Frontal cortex (tissue), 4 donors: ENCODE data around the gene TMEM116. TPM values are rescaled to one million over a fixed set of nuclear protein-coding genes. Genes with fewer than 3 reads are reported as not detected.

Experiments
- DNase-seq, 2 donors: peaks; one replicate each; pipeline ENCODE4 v3.0.0; 2012; ENCODE audit warnings: low spot score in 2 of 2
- FAIRE-seq: peaks from 2 replicates; lab custom pipeline; 2012; peaks lifted over from hg19 to GRCh38; lab: Jason Lieb, UNC
- small RNA-seq: library from RNA; depleted of rRNA; stranded (forward); fragments of <200 nt; gene quantifications from one replicate; pipeline ENCODE3, GENCODE V24; 2014
- total RNA-seq: library from RNA; depleted of rRNA; stranded (reverse); fragments of >200 nt; gene quantifications from one replicate; pipeline ENCODE4 v1.2.3, GENCODE V29; 2014
- donor health status: control.
- donor health status: control.
- donor health status: control.

TMEM116 gene
- total RNA-seq, 1 donor from 2014 or later: 43.2 TPM

DNA sequence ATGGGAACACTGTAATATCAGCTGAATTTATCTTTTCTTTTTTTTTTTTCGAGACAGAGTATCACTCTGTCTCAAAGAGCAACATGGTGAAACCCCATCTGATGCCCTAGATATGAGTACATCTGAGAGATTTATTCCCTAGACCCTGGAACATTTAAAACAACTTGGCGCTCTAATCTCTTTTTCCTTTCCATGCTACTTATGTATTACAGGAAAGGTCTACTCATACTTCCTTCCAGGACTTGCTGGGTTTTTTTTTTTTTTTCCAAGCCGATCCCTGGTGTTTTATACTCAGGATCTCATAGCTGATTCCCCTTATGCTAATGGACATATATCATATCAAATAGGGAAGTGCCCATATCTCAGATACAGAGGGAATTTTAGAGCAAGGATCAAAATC, 87.8 kb downstream of the TMEM116 start:
- no peak for FAIRE-seq
- no peak for DNase-seq

DNA sequence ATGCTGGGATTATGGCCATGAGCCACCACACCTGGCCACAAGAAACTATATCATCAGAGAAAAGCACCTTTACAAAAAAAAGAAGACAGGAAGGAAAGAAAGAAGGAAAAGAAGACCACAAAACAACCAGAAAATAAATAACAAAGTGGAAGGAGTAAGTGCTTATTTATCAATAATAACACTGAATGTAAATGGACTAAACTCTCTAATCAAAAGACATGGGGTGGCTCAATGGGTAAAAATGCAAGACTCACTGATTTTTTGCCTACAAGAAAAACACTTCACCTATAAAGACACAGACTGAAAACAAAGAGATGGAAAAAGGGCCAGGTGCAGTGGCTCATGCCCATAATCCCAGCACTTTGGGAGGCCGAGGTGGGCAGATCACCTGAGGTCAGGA, 105.2 kb downstream of the TMEM116 start:
- no peak for DNase-seq
- FAIRE-seq: no peak

DNA sequence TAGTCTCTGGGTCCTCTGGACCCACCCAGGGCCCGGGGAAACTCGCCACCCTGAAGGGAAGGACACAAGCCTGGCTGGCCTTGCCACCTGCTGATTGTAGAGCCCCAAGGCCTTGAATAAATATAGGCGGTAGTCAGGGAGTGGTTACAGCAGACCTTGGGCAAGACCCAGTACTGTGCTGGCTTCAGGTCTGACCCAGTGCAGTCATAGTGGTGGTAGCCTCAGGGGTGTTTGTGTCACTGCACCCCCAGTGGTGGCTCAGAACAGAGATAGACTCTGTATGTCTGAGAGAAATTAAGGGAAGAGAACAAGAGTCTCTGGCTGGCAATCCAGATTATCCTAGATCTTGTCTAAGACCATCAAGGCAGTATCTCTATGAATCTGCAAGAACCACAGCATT, 107.5 kb downstream of the TMEM116 start:
- FAIRE-seq (no peak), DNase-seq (no peak)

DNA sequence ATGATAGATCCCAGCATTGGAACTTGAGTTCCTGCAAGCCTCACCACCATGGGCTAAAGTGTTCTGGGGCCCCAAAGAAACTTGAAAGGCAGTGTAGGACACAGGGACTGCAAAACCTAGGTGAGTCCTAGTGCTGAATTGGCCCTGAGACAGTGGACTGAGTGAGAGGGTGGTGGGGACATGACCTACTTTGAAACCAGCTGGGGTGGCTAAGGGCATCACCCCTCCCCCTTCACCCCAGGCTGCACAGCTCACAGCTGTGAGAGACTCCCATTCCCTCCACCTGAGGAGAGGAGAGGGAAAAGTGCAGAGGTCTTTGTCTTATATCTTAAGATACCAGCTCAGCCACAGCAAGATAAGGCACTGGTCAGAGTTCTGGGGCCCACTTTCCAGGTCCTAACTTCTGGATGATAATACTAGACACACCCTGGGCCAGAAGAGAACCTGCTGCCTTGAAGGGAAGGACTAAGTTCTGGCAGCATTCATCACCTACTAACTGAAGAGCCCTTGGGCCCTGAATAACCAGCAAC, 108.5 kb downstream of the TMEM116 start:
- DNase-seq (no peak), FAIRE-seq (no peak)

DNA sequence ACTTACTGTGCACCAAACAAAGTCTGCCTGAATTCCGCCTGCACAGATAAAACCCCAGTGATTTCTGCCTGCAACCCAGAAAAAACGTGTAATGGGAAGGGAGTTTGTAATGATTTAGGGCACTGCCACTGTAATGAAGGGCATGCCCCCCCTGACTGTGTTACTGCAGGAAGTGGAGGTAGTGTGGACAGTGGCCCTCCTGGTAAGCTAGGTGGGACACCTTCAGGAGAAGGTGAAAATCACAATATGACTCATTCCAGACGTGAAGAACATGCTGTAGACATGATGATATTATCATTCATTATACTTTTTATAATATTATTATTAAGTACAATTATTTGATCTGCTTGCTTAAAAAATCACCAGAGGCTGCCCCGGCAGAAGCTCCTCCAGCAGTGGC, 111.8 kb downstream of the TMEM116 start:
- FAIRE-seq: no peak
- DNase-seq: no peak

DNA sequence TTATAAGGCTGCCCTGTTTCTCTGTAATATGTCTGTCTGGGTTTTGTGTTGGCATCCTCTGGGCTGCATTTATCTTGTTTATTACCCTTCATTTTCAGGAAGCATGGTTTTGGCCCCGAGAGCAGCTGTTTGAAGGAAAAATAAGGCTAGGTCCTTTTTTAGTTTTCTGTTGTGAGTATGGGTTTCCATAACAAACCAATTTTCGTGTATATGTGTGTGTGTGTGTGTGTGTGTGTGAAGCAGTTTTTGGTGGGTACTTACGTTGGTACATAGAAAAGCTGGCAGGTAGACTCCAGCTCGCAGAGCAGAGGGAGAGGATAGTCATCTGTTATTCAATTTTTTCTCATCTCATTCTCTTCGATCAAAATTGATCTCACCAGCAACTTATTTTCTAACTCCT, 118.4 kb downstream of the TMEM116 start:
- DNase-seq (no peak), FAIRE-seq (no peak)

DNA sequence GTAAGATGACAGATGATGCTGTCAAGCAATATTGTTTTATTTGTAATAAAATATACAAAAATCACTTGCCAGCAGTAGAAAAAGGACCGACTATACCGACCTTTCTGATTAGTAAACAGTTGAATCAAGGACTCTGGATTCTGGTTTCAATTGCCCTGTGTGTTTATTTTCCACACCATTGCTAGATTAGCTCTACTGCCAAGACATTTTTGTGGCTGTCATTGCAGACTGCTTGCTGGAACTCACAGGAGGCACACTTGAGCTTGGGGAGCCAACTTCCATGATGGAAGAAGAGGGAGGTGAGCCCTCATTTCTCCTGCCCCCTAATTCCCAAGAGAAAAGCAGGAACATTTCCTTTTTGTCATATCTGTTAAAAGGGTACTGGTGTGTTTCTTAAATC, 119.7 kb downstream of the TMEM116 start:
- FAIRE-seq: no peak
- no peak for DNase-seq

DNA sequence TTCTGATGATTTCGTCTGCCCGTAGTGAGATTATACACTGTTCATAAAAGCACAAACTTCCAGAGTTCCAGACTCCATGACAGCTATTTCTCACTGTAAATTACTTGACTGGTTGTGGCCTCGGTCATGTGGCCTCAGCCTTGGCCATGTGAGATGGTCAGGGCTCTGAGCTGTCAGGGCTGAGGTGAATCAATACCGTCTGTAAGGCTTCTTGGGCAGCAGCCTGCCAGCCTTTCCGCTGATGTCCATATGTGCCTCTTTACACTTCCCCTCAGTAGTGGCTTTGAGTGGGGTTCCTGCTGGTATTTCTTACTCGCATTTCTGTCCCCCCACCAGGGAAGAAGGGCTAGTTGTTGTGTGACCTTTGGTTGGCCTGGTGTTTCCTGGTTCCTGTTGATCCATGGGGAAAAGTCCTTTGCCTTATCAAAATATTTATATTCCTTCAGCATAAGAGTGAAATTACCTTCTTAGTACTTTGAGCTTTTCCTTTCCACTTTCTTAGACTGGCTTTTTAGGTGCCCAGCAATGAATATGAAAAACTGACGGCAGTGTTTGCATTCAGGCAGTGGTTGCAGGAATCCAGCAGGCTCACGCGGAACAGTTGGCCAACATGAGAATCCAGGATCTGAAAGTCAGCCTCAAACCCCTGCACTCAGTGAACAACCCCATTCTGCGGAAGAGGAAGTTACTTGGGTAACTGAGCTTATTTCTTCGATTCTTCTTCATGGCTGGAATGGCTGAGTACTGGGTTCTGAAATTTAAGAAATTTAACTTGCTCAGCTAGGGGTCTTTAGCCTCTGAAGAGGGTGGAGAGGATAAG, 124.8 kb downstream of the TMEM116 start:
- no peak for DNase-seq
- no peak for FAIRE-seq

DNA sequence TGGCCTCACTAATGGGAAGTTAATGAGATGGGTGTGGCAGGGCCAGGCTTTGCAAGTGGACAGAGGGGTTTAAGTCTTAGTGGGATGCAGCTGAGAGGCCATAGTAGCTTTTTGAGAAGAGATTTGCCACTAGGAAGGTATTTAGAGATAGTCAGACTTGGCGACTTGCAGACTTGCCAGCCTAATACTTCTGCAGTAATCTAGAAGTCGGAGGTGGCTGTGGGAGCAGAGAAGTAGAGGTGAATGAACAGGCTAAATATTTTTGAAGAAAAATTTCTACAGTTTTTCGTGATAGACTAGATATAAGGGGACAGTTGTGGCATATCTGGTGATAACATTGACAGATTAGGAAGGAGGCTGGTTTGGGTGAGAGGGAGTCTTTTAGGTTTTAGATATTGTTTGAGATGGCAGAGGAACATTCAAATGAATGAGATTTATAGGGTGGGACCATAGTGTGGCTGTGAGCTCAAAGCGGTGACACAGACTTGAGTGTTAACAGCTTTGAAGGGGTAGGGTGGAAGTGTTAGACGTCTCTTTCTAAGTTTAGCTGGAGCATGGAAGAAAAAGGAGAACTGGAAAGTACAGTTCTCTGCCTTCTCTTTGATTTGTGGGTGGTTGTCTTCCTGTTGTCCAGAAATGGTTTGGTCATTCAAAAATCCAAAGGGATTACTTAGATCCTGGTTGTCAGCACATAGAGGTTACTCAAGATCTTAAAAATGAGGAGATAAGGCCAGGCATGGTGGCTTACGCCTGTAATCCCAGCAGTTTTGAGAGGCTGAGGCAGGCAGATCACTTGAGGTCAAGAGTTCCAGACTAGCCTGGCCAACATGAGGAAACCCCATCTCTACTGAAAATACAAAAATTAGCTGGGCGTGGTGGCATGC, 126.1 kb downstream of the TMEM116 start:
- FAIRE-seq (no peak), DNase-seq (no peak)

DNA sequence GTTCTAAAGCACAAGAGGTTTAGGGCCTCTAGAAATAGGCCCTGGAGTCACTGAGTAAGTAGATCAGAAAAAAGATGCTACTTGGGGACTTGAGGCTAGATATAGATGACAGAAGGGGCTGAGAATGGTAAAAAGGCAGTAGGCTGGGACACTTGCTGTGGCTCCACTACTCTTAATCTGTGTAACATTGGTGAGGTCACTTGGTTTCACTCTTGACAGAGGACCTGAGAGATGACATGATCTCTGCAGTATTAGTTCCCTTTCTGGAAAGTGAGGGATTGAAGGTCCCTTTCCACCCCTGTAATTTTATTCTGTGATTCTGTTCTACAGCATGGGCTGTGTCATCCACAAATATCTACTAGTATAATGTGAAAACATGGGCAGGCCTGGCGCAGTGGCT, 131.2 kb downstream of the TMEM116 start:
- no peak for DNase-seq
- FAIRE-seq: no peak

Small RNA genes lying within 50 kb of the gene (small RNA-seq; reads per million reads assigned to genes)
- not detected for gene AC004024.1
- gene MIR3657: not detected

Other genes with a start within 250 kb of the TMEM116 start
- 24.1 TPM for gene ALDH2, start 246.2 kb downstream of the TMEM116 start, total RNA-seq
- gene MAPKAPK5, start 170.9 kb downstream of the TMEM116 start, total RNA-seq: 37.9 TPM
- 40.4 TPM for gene ERP29, start 261 bp upstream of the TMEM116 start, total RNA-seq
- 29.8 TPM for gene NAA25, start 95.6 kb upstream of the TMEM116 start, total RNA-seq
- gene TRAFD1, start 112.4 kb upstream of the TMEM116 start, total RNA-seq: 53.4 TPM